SU-DHL-6 (cell line): ENCODE data around the gene UBLCP1.
A peak's percentile ranks its signal among the peaks of the same experiment; 100 is the strongest.

Experiments used
- H2AFZ ChIP-seq: fragments of 200-600 bp; sonication (generic); 2 replicates; pipeline ENCODE4 v1.6.1; 2014; ENCODE audit warnings: low read depth, mild to moderate bottlenecking, moderate library complexity, mixed read lengths, antibody characterized with exemption, low read length; ENCODE audit not compliant: severe bottlenecking
- H3F3A ChIP-seq: fragments of 200-600 bp; shearing (Covaris generic); 2 replicates; pipeline ENCODE4 v1.6.0; 2016; ENCODE audit warnings: antibody characterized with exemption, mild to moderate bottlenecking; ENCODE audit not compliant: insufficient read depth
- H3K27ac ChIP-seq: fragments of 200-600 bp; sonication (generic); 2 replicates; pipeline ENCODE4 v1.5.1; 2016; ENCODE audit warnings: low read depth, mild to moderate bottlenecking, low read length, moderate library complexity, mixed read lengths
- H3K27me3 ChIP-seq: fragments of 200-600 bp; sonication (generic), shearing (Covaris generic); 2 replicates; pipeline ENCODE4 v1.6.0; 2014; ENCODE audit warnings: mild to moderate bottlenecking, low read length
- H3K36me3 ChIP-seq: fragments of 200-600 bp; sonication (generic); 2 replicates; pipeline ENCODE4 v1.6.1; 2014; ENCODE audit warnings: mild to moderate bottlenecking, low read length, mixed read lengths
- H3K4me2 ChIP-seq: fragments of 300-600, 200-600 bp; shearing (Covaris generic), sonication (generic); 2 replicates; pipeline ENCODE4 v1.6.0; 2014; ENCODE audit warnings: low read length, low read depth, mild to moderate bottlenecking; ENCODE audit not compliant: poor library complexity, severe bottlenecking
- H3K4me3 ChIP-seq: fragments of 200-600 bp; sonication (generic); 2 replicates; pipeline ENCODE4 v1.5.1; 2014; ENCODE audit warnings: antibody characterized with exemption, low read length, mild to moderate bottlenecking, mixed read lengths; ENCODE audit not compliant: insufficient read depth, poor library complexity, severe bottlenecking
- H3K79me2 ChIP-seq: fragments of 200-600 bp; sonication (generic); 2 replicates; pipeline ENCODE4 v1.6.1; 2014; ENCODE audit warnings: mild to moderate bottlenecking, low read length, moderate library complexity; ENCODE audit not compliant: insufficient read depth
- H3K9ac ChIP-seq: fragments of 200-600 bp; sonication (generic); 2 replicates; pipeline ENCODE4 v1.7.0; 2014; ENCODE audit warnings: mild to moderate bottlenecking, low read length
- H3K9me2 ChIP-seq: fragments of 200-600 bp; sonication (generic); replicated peaks from 2 replicates; pipeline ENCODE4 v1.6.1; 2014; ENCODE audit warnings: low read length; ENCODE audit not compliant: insufficient read depth
- H3K9me3 ChIP-seq: fragments of 200-600 bp; sonication (generic); 2 replicates; pipeline ENCODE4 v1.6.1; 2014; ENCODE audit warnings: low read length, mixed read lengths; ENCODE audit not compliant: insufficient read depth
- H4K20me1 ChIP-seq: fragments of 200-600 bp; sonication (generic); 2 replicates; pipeline ENCODE4 v1.6.1; 2014; ENCODE audit warnings: low read depth, mild to moderate bottlenecking, antibody characterized with exemption, low read length, moderate library complexity, mixed read lengths
- CTCF ChIP-seq: fragments of 200-600 bp; sonication (generic); IDR thresholded peaks from one replicate; pipeline ENCODE4 v1.5.1; 2017; ENCODE audit warnings: antibody characterized with exemption, mild to moderate bottlenecking, low read length, moderate library complexity; ENCODE audit not compliant: insufficient read depth, poor library complexity, severe bottlenecking
- EZH2phosphoT487 ChIP-seq: fragments of 200-600 bp; sonication (generic), shearing (Covaris generic); conservative IDR thresholded peaks from 2 replicates; pipeline ENCODE4 v1.6.1; 2018; ENCODE audit warnings: mild to moderate bottlenecking, antibody characterized with exemption, low read length, moderate library complexity, mixed read lengths

The UBLCP1 gene

GRCh38 chr5:159310511-159310910, 47.4 kb downstream of the UBLCP1 start:
- H3K27ac ChIP-seq = no peak overlapping the region
- H3K36me3 ChIP-seq = no peaks in the 10 kb centered on the region
- no peak overlapping the region for H3K9ac ChIP-seq
- no peaks in the 10 kb centered on the region for H3K79me2 ChIP-seq
- no peaks in the 10 kb centered on the region for H3K9me3 ChIP-seq
- peak overlapping the region; percentile 21 for H3K4me2 ChIP-seq
- no peaks in the 10 kb centered on the region for H3K27me3 ChIP-seq
- no peak overlapping the region for H3K4me3 ChIP-seq
- H2AFZ ChIP-seq = peak overlapping the region; percentile 21
- H3K9me2 ChIP-seq = no peaks in the 10 kb centered on the region
- no peaks in the 10 kb centered on the region for H3F3A ChIP-seq
- H4K20me1 ChIP-seq = no peaks in the 10 kb centered on the region
- no peak for TF ChIP-seq EZH2phosphoT487
- no peak for TF ChIP-seq CTCF

GRCh38 chr5:159311063-159311462, 48.0 kb downstream of the UBLCP1 start:
- H3K9me3 ChIP-seq = no peaks in the 10 kb centered on the region
- no peaks in the 10 kb centered on the region for H4K20me1 ChIP-seq
- H3K4me2 ChIP-seq = peak overlapping the region; percentile 21
- no peaks in the 10 kb centered on the region for H3F3A ChIP-seq
- H2AFZ ChIP-seq = no peak overlapping the region
- no peak overlapping the region for H3K4me3 ChIP-seq
- no peaks in the 10 kb centered on the region for H3K36me3 ChIP-seq
- H3K9me2 ChIP-seq = no peaks in the 10 kb centered on the region
- TF ChIP-seq CTCF (no peak), EZH2phosphoT487 (no peak)
- H3K27ac ChIP-seq = no peak overlapping the region
- no peaks in the 10 kb centered on the region for H3K27me3 ChIP-seq
- H3K79me2 ChIP-seq = no peaks in the 10 kb centered on the region
- H3K9ac ChIP-seq = no peak overlapping the region

GRCh38 chr5:159313197-159313596, 50.1 kb downstream of the UBLCP1 start:
- H3K36me3 ChIP-seq = no peaks in the 10 kb centered on the region
- H3K9me3 ChIP-seq = no peaks in the 10 kb centered on the region
- no peak overlapping the region for H3K27ac ChIP-seq
- no peaks in the 10 kb centered on the region for H3K9me2 ChIP-seq
- H3K4me3 ChIP-seq = no peak overlapping the region
- H3F3A ChIP-seq = no peaks in the 10 kb centered on the region
- no peaks in the 10 kb centered on the region for H4K20me1 ChIP-seq
- no peaks in the 10 kb centered on the region for H3K79me2 ChIP-seq
- H2AFZ ChIP-seq = no peak overlapping the region
- no peak overlapping the region for H3K4me2 ChIP-seq
- H3K9ac ChIP-seq = no peak overlapping the region
- TF ChIP-seq EZH2phosphoT487 (no peak), CTCF (no peak)
- no peaks in the 10 kb centered on the region for H3K27me3 ChIP-seq
